ENCODE data around the gene NTSR1. TPM values are rescaled to one million over a fixed set of nuclear protein-coding genes. Genes with fewer than 3 reads are reported as not detected.

The NTSR1 gene
- total and polyA plus RNA-seq, 7 experiments from 2014 or later: 0.11 to 0.78 (median 0.14) TPM; not detected in 3

DNA sequence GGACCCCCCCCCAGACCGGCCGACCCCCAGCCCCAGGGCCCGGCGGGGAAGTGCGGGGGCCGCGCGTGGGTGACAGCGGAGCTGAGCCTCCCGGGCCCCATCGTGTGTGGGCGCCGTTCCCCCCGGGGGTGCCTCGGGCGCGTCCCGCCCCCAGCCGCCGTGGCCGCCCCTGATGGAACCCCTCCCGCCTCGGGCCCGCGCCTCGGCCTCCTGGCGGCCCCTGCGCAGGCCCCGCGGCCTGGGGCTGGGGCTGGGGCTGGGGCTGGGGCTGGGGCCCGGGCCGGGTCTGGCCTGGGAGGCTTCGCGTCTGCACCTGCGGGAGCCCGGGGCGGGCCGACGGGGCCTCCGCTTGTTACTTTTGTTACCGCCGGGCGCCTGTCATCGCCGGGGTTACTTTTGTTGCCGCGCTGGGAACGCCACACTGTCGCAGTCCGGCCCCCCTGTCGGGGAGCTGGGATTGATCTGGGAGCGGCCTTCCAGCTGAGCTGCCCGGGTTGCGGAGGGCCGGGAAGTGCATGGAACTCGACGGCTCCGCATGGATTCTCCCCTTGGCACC is 96.6 kb downstream of the NTSR1 start:
- Mint-ChIP-seq H3K9me3 (no peaks in the 10 kb centered on the region), H3K4me1 (peaks cover 16 to 37% (median 26%) of the 10 kb centered on the region in 7 donors), H3K27me3 (no peaks in the 10 kb centered on the region), H3K4me3 (peak overlapping the region; percentile 61 to 97 (median 76)), H3K36me3 (peaks cover 0 to 5% (median under 1%) of the 10 kb centered on the region in 5 donors), H3K27ac (peak overlapping the region in 4 of 9 donors; percentile 38 to 96 (median 62))
- DNase-seq (peak in 3 of 9 donors; percentile 28 to 73 (median 31)), ATAC-seq (peak; percentile 37)
- POLR2A ChIA-PET: interaction anchor here (1.9 to 5.1 kb wide), 2 partner anchors 11 to 154 kb away, joined by 8 to 65 read pairs; partner anchors contain the start of gene MRGBP
- peak overlapping the region; percentile 65 for H3K4me3 ChIP-seq (ENCODE audit: low read length)
- H3K36me3 ChIP-seq (ENCODE audit: control insufficient read depth in 2 of 3, insufficient read depth in 3 of 3, low read length in 3 of 3): peaks cover 10 to 52% (median 20%) of the 10 kb centered on the region in 3 experiments
- no peaks in the 10 kb centered on the region for H3K27me3 ChIP-seq (ENCODE audit: control insufficient read depth in 2 of 2, insufficient read depth in 2 of 2, low read length in 2 of 2)
- peaks cover 16 to 30% of the 10 kb centered on the region in 2 donors for H3K4me1 ChIP-seq (ENCODE audit: control insufficient read depth in 2 of 2, insufficient read depth in 2 of 2, low read length in 2 of 2)
- H3K9me3 ChIP-seq (ENCODE audit: control insufficient read depth in 2 of 3, low read length in 3 of 3): no peaks in the 10 kb centered on the region
- CTCF ChIA-PET: interaction anchor here (1.8 kb wide), 1 partner anchor 305 kb away, joined by 4 read pairs; no protein-coding TSS in a partner anchor
- H3K27ac ChIP-seq (ENCODE audit: low read depth, low read length): peak overlapping the region; percentile 88
- intact Hi-C loops (cut with micrococcal nuclease): loop anchor here (2.0 to 5.0 kb wide), 2 partner anchors 64 to 163 kb away; partner anchors contain the start of gene SLCO4A1 (in 1 of the 2)

- Mint-ChIP-seq H3K9me3 (no peaks in the 10 kb centered on the region), H3K27me3 (no peaks in the 10 kb centered on the region), H3K4me3 (peak overlapping the region; percentile 61 to 83 (median 78)), H3K27ac (peak overlapping the region in 7 of 9 donors; percentile 52 to 91 (median 73)), H3K4me1 (peaks cover 16 to 37% (median 26%) of the 10 kb centered on the region in 7 donors), H3K36me3 (peaks cover 0 to 5% (median 0%) of the 10 kb centered on the region in 5 donors)
- DNase-seq (no peak), ATAC-seq (peak; percentile 28)
- ChIA-PET CTCF (no interaction called here), POLR2A (interaction anchor here (1.9 to 5.1 kb wide), 2 partner anchors 11 to 154 kb away, joined by 8 to 65 read pairs; partner anchors contain the start of gene MRGBP)
- Histone ChIP-seq H3K9me3 (ENCODE audit: control insufficient read depth in 2 of 3, low read length in 3 of 3) (no peaks in the 10 kb centered on the region), H3K27me3 (ENCODE audit: control insufficient read depth in 2 of 2, insufficient read depth in 2 of 2, low read length in 2 of 2) (no peaks in the 10 kb centered on the region), H3K4me3 (ENCODE audit: low read length) (peak overlapping the region; percentile 63), H3K27ac (ENCODE audit: low read depth, low read length) (peak overlapping the region; percentile 88), H3K4me1 (ENCODE audit: control insufficient read depth in 2 of 2, insufficient read depth in 2 of 2, low read length in 2 of 2) (peaks cover 16 to 30% of the 10 kb centered on the region in 2 donors), H3K36me3 (ENCODE audit: control insufficient read depth in 2 of 3, insufficient read depth in 3 of 3, low read length in 3 of 3) (peaks cover 10 to 52% (median 23%) of the 10 kb centered on the region in 3 experiments)
- intact Hi-C loops (cut with micrococcal nuclease): loop anchor here (2.0 to 5.0 kb wide), 2 partner anchors 65 to 164 kb away; partner anchors contain the start of gene SLCO4A1 (in 1 of the 2)
Measured at GRCh38 chr20:62805711-62806382, 97.2 kb downstream of the NTSR1 start.

DNA sequence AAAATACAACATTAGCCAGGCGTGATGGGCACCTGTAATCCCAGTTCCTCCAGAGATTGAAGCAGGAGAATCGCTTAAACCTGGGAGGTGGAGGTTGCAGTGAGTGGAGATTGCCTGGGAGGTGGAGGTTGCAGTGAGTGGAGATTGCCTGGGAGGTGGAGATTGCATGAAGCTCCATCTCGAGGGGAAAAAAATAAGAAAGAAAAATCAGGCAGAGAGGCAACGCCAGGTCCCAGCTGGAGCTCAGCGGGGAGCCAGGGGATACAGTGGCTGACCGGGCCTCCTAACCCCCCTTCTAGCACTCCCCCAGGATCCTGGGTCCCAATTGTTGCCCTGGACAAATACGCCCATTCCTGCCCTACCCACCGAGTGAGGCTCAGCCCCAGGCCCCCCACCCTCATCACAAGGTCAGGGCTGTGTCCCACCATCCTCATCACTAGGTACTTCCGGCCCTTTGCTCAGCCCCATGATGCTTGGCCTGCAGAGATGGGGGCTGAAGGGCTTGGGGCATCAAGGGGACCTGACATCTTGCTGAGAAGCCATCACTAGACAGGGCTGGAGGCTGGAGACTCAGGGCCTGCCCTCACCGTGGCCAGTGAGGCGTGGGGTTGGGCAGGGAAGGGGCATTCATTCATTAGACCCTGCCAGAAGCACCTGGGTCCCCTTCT is 97.9 kb downstream of the NTSR1 start:
- intact Hi-C loops (cut with micrococcal nuclease): loop anchor here in 1 of 2 donors (5.0 kb wide), 1 partner anchor 164 kb away; the partner anchor contains the start of gene SLCO4A1
- ChIA-PET POLR2A (interaction anchor here (0.7 to 5.1 kb wide), 2 partner anchors 12 to 17 kb away, joined by 4 to 65 read pairs; partner anchors contain the start of gene MRGBP), CTCF (interaction anchor here (0.7 to 3.0 kb wide), 2 partner anchors 85 to 138 kb away, joined by 3 to 22 read pairs; no protein-coding TSS in a partner anchor)
- Histone ChIP-seq H3K27ac (ENCODE audit: low read depth, low read length) (peak overlapping the region; percentile 88), H3K9me3 (ENCODE audit: control insufficient read depth in 2 of 3, low read length in 3 of 3) (no peaks in the 10 kb centered on the region), H3K4me3 (ENCODE audit: low read length) (peak overlapping the region; percentile 63), H3K4me1 (ENCODE audit: control insufficient read depth in 2 of 2, insufficient read depth in 2 of 2, low read length in 2 of 2) (peaks cover 16 to 30% of the 10 kb centered on the region in 2 donors), H3K27me3 (ENCODE audit: control insufficient read depth in 2 of 2, insufficient read depth in 2 of 2, low read length in 2 of 2) (no peaks in the 10 kb centered on the region), H3K36me3 (ENCODE audit: control insufficient read depth in 2 of 3, insufficient read depth in 3 of 3, low read length in 3 of 3) (peaks cover 10 to 52% (median 23%) of the 10 kb centered on the region in 3 experiments)
- DNase-seq (no peak), ATAC-seq (no peak)
- H3K4me1 Mint-ChIP-seq: peaks cover 16 to 37% (median 26%) of the 10 kb centered on the region in 7 donors
- no peaks in the 10 kb centered on the region for H3K27me3 Mint-ChIP-seq
- H3K36me3 Mint-ChIP-seq: peaks cover 0 to 5% (median 0%) of the 10 kb centered on the region in 5 donors
- H3K27ac Mint-ChIP-seq: peak overlapping the region in 8 of 9 donors; percentile 38 to 91 (median 66)
- peak overlapping the region; percentile 61 to 83 (median 78) for H3K4me3 Mint-ChIP-seq
- H3K9me3 Mint-ChIP-seq: no peaks in the 10 kb centered on the region

- intact Hi-C loops (cut with micrococcal nuclease): loop anchor here (1.0 to 5.0 kb wide), 3 partner anchors 13 to 307 kb away; partner anchors contain the start of gene SLCO4A1 (in 1 of the 2)
- Mint-ChIP-seq H3K9me3 (no peaks in the 10 kb centered on the region), H3K27me3 (no peaks in the 10 kb centered on the region), H3K4me3 (peak overlapping the region in 7 of 10 donors; percentile 13 to 83 (median 63)), H3K27ac (peak overlapping the region in 6 of 9 donors; percentile 33 to 88 (median 56)), H3K36me3 (peaks cover 0 to 7% (median 3%) of the 10 kb centered on the region in 5 donors), H3K4me1 (peaks cover 16 to 37% (median 27%) of the 10 kb centered on the region in 7 donors)
- DNase-seq (no peak), ATAC-seq (no peak)
- ChIA-PET CTCF (interaction anchor here (0.7 to 3.0 kb wide), 14 partner anchors 11 to 308 kb away, joined by 3 to 22 read pairs (median 4); partner anchors contain the start of gene MRGBP), POLR2A (interaction anchor here (0.7 to 1.9 kb wide), 6 partner anchors 11 to 156 kb away, joined by 4 to 12 read pairs (median 4); partner anchors contain the start of gene MRGBP)
- Histone ChIP-seq H3K36me3 (ENCODE audit: control insufficient read depth in 2 of 3, insufficient read depth in 3 of 3, low read length in 3 of 3) (peaks cover 10 to 62% (median 23%) of the 10 kb centered on the region in 3 experiments), H3K9me3 (ENCODE audit: control insufficient read depth in 2 of 3, low read length in 3 of 3) (no peaks in the 10 kb centered on the region), H3K4me1 (ENCODE audit: control insufficient read depth in 2 of 2, insufficient read depth in 2 of 2, low read length in 2 of 2) (peaks cover 16 to 30% of the 10 kb centered on the region in 2 donors), H3K27me3 (ENCODE audit: control insufficient read depth in 2 of 2, insufficient read depth in 2 of 2, low read length in 2 of 2) (no peaks in the 10 kb centered on the region), H3K4me3 (ENCODE audit: low read length) (no peak overlapping the region), H3K27ac (ENCODE audit: low read depth, low read length) (peak overlapping the region; percentile 52)
Measured at GRCh38 chr20:62807444-62808210, 99.0 kb downstream of the NTSR1 start.

DNA sequence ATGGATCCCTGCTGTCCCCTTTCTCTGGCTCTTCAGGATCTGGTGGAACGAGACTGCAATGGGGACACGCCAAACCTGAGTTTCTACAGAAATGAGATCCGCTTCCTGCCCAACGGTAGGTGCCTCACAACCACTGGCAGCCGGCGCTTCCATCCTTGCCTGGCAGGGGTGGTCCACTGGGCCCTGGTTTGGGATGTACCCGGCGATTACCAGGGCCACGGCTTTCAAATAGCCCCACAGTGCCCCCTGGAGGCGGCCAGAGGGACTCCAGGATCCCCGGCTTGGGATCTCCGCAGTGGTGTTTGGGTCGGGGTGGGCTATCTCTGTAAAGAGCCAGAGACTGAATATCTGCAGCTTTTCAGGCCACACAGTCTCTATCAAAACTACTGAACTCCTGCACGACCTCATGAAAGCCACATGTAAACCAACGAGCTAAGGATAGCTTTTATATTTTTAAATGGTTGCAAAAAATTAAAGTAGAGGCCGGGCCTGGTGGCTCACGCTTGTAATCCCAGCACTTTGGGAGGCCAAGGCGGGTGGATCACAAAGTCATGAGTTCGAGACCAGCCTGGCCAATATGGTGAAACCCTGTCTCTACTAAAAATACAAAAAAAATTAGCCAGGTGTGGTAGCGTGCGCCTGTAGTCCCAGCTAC is 99.7 kb downstream of the NTSR1 start:
- H3K9me3 ChIP-seq (ENCODE audit: control insufficient read depth in 2 of 3, low read length in 3 of 3): no peaks in the 10 kb centered on the region
- H3K36me3 ChIP-seq (ENCODE audit: control insufficient read depth in 2 of 3, insufficient read depth in 3 of 3, low read length in 3 of 3): peaks cover 10 to 68% (median 23%) of the 10 kb centered on the region in 3 experiments
- Mint-ChIP-seq H3K4me1 (peaks cover 16 to 33% (median 25%) of the 10 kb centered on the region in 7 donors), H3K27me3 (no peaks in the 10 kb centered on the region), H3K27ac (peak overlapping the region in 7 of 9 donors; percentile 13 to 88 (median 65)), H3K36me3 (peaks cover 0 to 7% (median 3%) of the 10 kb centered on the region in 5 donors), H3K9me3 (no peaks in the 10 kb centered on the region), H3K4me3 (peak overlapping the region in 9 of 10 donors; percentile 18 to 82 (median 57))
- intact Hi-C loops (cut with micrococcal nuclease): loop anchor here (1.0 to 5.0 kb wide), 3 partner anchors 14 to 308 kb away; partner anchors contain the start of gene SLCO4A1 (in 1 of the 2)
- no peak overlapping the region for H3K4me3 ChIP-seq (ENCODE audit: low read length)
- POLR2A ChIA-PET: interaction anchor here (0.7 to 1.9 kb wide), 6 partner anchors 12 to 157 kb away, joined by 4 to 12 read pairs (median 6); partner anchors contain the start of gene MRGBP
- peak overlapping the region; percentile 22 for H3K27ac ChIP-seq (ENCODE audit: low read depth, low read length)
- ATAC-seq (peak; percentile 70), DNase-seq (peak; percentile 58 to 84 (median 71))
- H3K4me1 ChIP-seq (ENCODE audit: control insufficient read depth in 2 of 2, insufficient read depth in 2 of 2, low read length in 2 of 2): peaks cover 16 to 30% of the 10 kb centered on the region in 2 donors
- CTCF ChIA-PET: interaction anchor here (0.7 to 3.0 kb wide), 16 partner anchors 10 to 309 kb away, joined by 3 to 22 read pairs (median 3); partner anchors contain the start of gene MRGBP
- H3K27me3 ChIP-seq (ENCODE audit: control insufficient read depth in 2 of 2, insufficient read depth in 2 of 2, low read length in 2 of 2): no peaks in the 10 kb centered on the region

Data from naive thymus-derived CD4-positive, alpha-beta T cell (primary cell).